ENCODE measurements around the gene HDAC3.

HDAC3 gene

GRCh38 chr5:141654298-141654697, 17.6 kb upstream of the HDAC3 start:
- Histone ChIP-seq H3K36me3 (ENCODE audit: control insufficient read depth, insufficient read depth, low read length) (peaks cover 4% of the 10 kb centered on the region), H3K4me3 (ENCODE audit: low read length) (no peak overlapping the region), H3K27ac (ENCODE audit: low read depth, low read length) (no peak overlapping the region), H3K27me3 (ENCODE audit: control insufficient read depth, insufficient read depth, low read length) (no peaks in the 10 kb centered on the region), H3K4me1 (ENCODE audit: control insufficient read depth, insufficient read depth, low read length) (no peaks in the 10 kb centered on the region), H3K9ac (ENCODE audit: low read length) (no peak overlapping the region)

GRCh38 chr5:141651728-141652105, 15.1 kb upstream of the HDAC3 start:
- no peak overlapping the region for H3K27ac ChIP-seq (ENCODE audit: low read depth, low read length)
- H3K27me3 ChIP-seq (ENCODE audit: control insufficient read depth, insufficient read depth, low read length) = no peaks in the 10 kb centered on the region
- no peaks in the 10 kb centered on the region for H3K4me1 ChIP-seq (ENCODE audit: control insufficient read depth, insufficient read depth, low read length)
- no peak overlapping the region for H3K9ac ChIP-seq (ENCODE audit: low read length)
- H3K36me3 ChIP-seq (ENCODE audit: control insufficient read depth, insufficient read depth, low read length) = peaks cover 7% of the 10 kb centered on the region
- H3K4me3 ChIP-seq (ENCODE audit: low read length) = peak overlapping the region; percentile 72

GRCh38 chr5:141650851-141651727, 14.4 kb upstream of the HDAC3 start, which contains the start of gene FCHSD1:
Gene FCHSD1, minus strand, starts transcription at chr5:141651418. Its CDS starts 50 bp downstream, at chr5:141651368.
- Histone ChIP-seq H3K4me3 (ENCODE audit: low read length) (peak within 1 kb of the TSS; percentile 72), H3K27me3 (ENCODE audit: control insufficient read depth, insufficient read depth, low read length) (no peaks in the 10 kb centered on the region), H3K36me3 (ENCODE audit: control insufficient read depth, insufficient read depth, low read length) (peaks cover 8% of the 10 kb centered on the region), H3K9ac (ENCODE audit: low read length) (no peak within 1 kb of the TSS), H3K4me1 (ENCODE audit: control insufficient read depth, insufficient read depth, low read length) (no peaks in the 10 kb centered on the region), H3K27ac (ENCODE audit: low read depth, low read length) (no peak within 1 kb of the TSS)

GRCh38 chr5:141649972-141650371, 13.3 kb upstream of the HDAC3 start:
- H3K4me1 ChIP-seq (ENCODE audit: control insufficient read depth, insufficient read depth, low read length) = no peaks in the 10 kb centered on the region
- peaks cover 7% of the 10 kb centered on the region for H3K36me3 ChIP-seq (ENCODE audit: control insufficient read depth, insufficient read depth, low read length)
- H3K9ac ChIP-seq (ENCODE audit: low read length) = no peak overlapping the region
- no peaks in the 10 kb centered on the region for H3K27me3 ChIP-seq (ENCODE audit: control insufficient read depth, insufficient read depth, low read length)
- no peak overlapping the region for H3K4me3 ChIP-seq (ENCODE audit: low read length)
- no peak overlapping the region for H3K27ac ChIP-seq (ENCODE audit: low read depth, low read length)

- Histone ChIP-seq H3K27ac (ENCODE audit: low read depth, low read length) (no peak overlapping the region), H3K4me3 (ENCODE audit: low read length) (no peak overlapping the region), H3K4me1 (ENCODE audit: control insufficient read depth, insufficient read depth, low read length) (no peaks in the 10 kb centered on the region), H3K27me3 (ENCODE audit: control insufficient read depth, insufficient read depth, low read length) (no peaks in the 10 kb centered on the region), H3K36me3 (ENCODE audit: control insufficient read depth, insufficient read depth, low read length) (peaks cover 7% of the 10 kb centered on the region), H3K9ac (ENCODE audit: low read length) (no peak overlapping the region)
Measured at GRCh38 chr5:141649056-141649688, 12.5 kb upstream of the HDAC3 start.

GRCh38 chr5:141647851-141648250, 11.2 kb upstream of the HDAC3 start:
- no peaks in the 10 kb centered on the region for H3K27me3 ChIP-seq (ENCODE audit: control insufficient read depth, insufficient read depth, low read length)
- no peak overlapping the region for H3K4me3 ChIP-seq (ENCODE audit: low read length)
- H3K36me3 ChIP-seq (ENCODE audit: control insufficient read depth, insufficient read depth, low read length) = peaks cover 7% of the 10 kb centered on the region
- H3K9ac ChIP-seq (ENCODE audit: low read length) = no peak overlapping the region
- no peaks in the 10 kb centered on the region for H3K4me1 ChIP-seq (ENCODE audit: control insufficient read depth, insufficient read depth, low read length)
- H3K27ac ChIP-seq (ENCODE audit: low read depth, low read length) = no peak overlapping the region

GRCh38 chr5:141647242-141647641, 10.6 kb upstream of the HDAC3 start:
- Histone ChIP-seq H3K36me3 (ENCODE audit: control insufficient read depth, insufficient read depth, low read length) (peaks cover 7% of the 10 kb centered on the region), H3K9ac (ENCODE audit: low read length) (no peak overlapping the region), H3K4me1 (ENCODE audit: control insufficient read depth, insufficient read depth, low read length) (no peaks in the 10 kb centered on the region)

GRCh38 chr5:141646026-141646425, 9.4 kb upstream of the HDAC3 start:
- Histone ChIP-seq H3K27ac (ENCODE audit: low read depth, low read length) (no peak overlapping the region), H3K4me3 (ENCODE audit: low read length) (no peak overlapping the region), H3K9ac (ENCODE audit: low read length) (no peak overlapping the region), H3K27me3 (ENCODE audit: control insufficient read depth, insufficient read depth, low read length) (no peaks in the 10 kb centered on the region), H3K36me3 (ENCODE audit: control insufficient read depth, insufficient read depth, low read length) (peaks cover 7% of the 10 kb centered on the region), H3K4me1 (ENCODE audit: control insufficient read depth, insufficient read depth, low read length) (no peaks in the 10 kb centered on the region)

More at GRCh38 chr5:141647242-141647641, 10.6 kb upstream of the HDAC3 start:
- no peaks in the 10 kb centered on the region for H3K27me3 ChIP-seq (ENCODE audit: control insufficient read depth, insufficient read depth, low read length)
- H3K27ac ChIP-seq (ENCODE audit: low read depth, low read length) = no peak overlapping the region
- H3K4me3 ChIP-seq (ENCODE audit: low read length) = no peak overlapping the region

- peaks cover 4% of the 10 kb centered on the region for H3K36me3 ChIP-seq (ENCODE audit: control insufficient read depth, insufficient read depth, low read length)
- no peaks in the 10 kb centered on the region for H3K27me3 ChIP-seq (ENCODE audit: control insufficient read depth, insufficient read depth, low read length)
- H3K27ac ChIP-seq (ENCODE audit: low read depth, low read length) = no peak overlapping the region
Measured at GRCh38 chr5:141641634-141642267, 5.1 kb upstream of the HDAC3 start.

GRCh38 chr5:141640698-141641097, 4.0 kb upstream of the HDAC3 start:
- Histone ChIP-seq H3K36me3 (ENCODE audit: control insufficient read depth, insufficient read depth, low read length) (peaks cover 2% of the 10 kb centered on the region), H3K4me1 (ENCODE audit: control insufficient read depth, insufficient read depth, low read length) (peaks cover 11% of the 10 kb centered on the region), H3K27ac (ENCODE audit: low read depth, low read length) (no peak overlapping the region), H3K27me3 (ENCODE audit: control insufficient read depth, insufficient read depth, low read length) (no peaks in the 10 kb centered on the region), H3K4me3 (ENCODE audit: low read length) (no peak overlapping the region), H3K9ac (ENCODE audit: low read length) (no peak overlapping the region)

More at GRCh38 chr5:141641634-141642267, 5.1 kb upstream of the HDAC3 start:
- H3K4me1 ChIP-seq (ENCODE audit: control insufficient read depth, insufficient read depth, low read length) = peaks cover 6% of the 10 kb centered on the region
- no peak overlapping the region for H3K9ac ChIP-seq (ENCODE audit: low read length)
- no peak overlapping the region for H3K4me3 ChIP-seq (ENCODE audit: low read length)

- no peak overlapping the region for H3K27ac ChIP-seq (ENCODE audit: low read depth, low read length)
- H3K9ac ChIP-seq (ENCODE audit: low read length) = no peak overlapping the region
Measured at GRCh38 chr5:141640051-141640415, 3.4 kb upstream of the HDAC3 start.

GRCh38 chr5:141639357-141640050, 2.9 kb upstream of the HDAC3 start:
- Histone ChIP-seq H3K9ac (ENCODE audit: low read length) (no peak overlapping the region), H3K27ac (ENCODE audit: low read depth, low read length) (no peak overlapping the region), H3K4me3 (ENCODE audit: low read length) (no peak overlapping the region), H3K36me3 (ENCODE audit: control insufficient read depth, insufficient read depth, low read length) (no peaks in the 10 kb centered on the region), H3K4me1 (ENCODE audit: control insufficient read depth, insufficient read depth, low read length) (peaks cover 19% of the 10 kb centered on the region), H3K27me3 (ENCODE audit: control insufficient read depth, insufficient read depth, low read length) (no peaks in the 10 kb centered on the region)

More at GRCh38 chr5:141640051-141640415, 3.4 kb upstream of the HDAC3 start:
- Histone ChIP-seq H3K4me3 (ENCODE audit: low read length) (no peak overlapping the region), H3K36me3 (ENCODE audit: control insufficient read depth, insufficient read depth, low read length) (no peaks in the 10 kb centered on the region), H3K4me1 (ENCODE audit: control insufficient read depth, insufficient read depth, low read length) (peaks cover 17% of the 10 kb centered on the region), H3K27me3 (ENCODE audit: control insufficient read depth, insufficient read depth, low read length) (no peaks in the 10 kb centered on the region)

Data from rectal smooth muscle tissue (tissue), 1 donor.